ENCODE data around the gene DZANK1. TPM values are rescaled to one million over a fixed set of nuclear protein-coding genes. Genes with fewer than 3 reads are reported as not detected.
"Not testable (repeated sequence)": the region's sequence is repeated elsewhere in the genome, so short reads cannot be mapped to it uniquely, and the experiment has no call there.

DZANK1 gene
- total RNA-seq, 1 donor from 2014 or later = 0.26 TPM

- no peak for DNase-seq (ENCODE audit: low read depth in 2 of 2)
These were observed 85.8 kb downstream of the DZANK1 start for GRCh38 chr20:18380908-18381529.

- no peak for DNase-seq (ENCODE audit: low read depth in 2 of 2)
These were observed 88.8 kb downstream of the DZANK1 start for GRCh38 chr20:18377896-18378481.

GRCh38 chr20:18375551-18375950 lies 91.3 kb downstream of the DZANK1 start:
- DNase-seq (ENCODE audit: low read depth in 2 of 2) = not testable (repeated sequence)

GRCh38 chr20:18372296-18372695 lies 94.5 kb downstream of the DZANK1 start:
- DNase-seq (ENCODE audit: low read depth in 2 of 2) = no peak

GRCh38 chr20:18364768-18365167 lies 102.1 kb downstream of the DZANK1 start:
- DNase-seq (ENCODE audit: low read depth in 2 of 2) = no peak

- DNase-seq (ENCODE audit: low read depth in 2 of 2) = no peak
These were observed 103.1 kb downstream of the DZANK1 start for GRCh38 chr20:18363708-18364107.

- no peak for DNase-seq (ENCODE audit: low read depth in 2 of 2)
These were observed 103.9 kb downstream of the DZANK1 start for GRCh38 chr20:18362916-18363315.

- no peak for DNase-seq (ENCODE audit: low read depth in 2 of 2)
These were observed 105.2 kb downstream of the DZANK1 start for GRCh38 chr20:18361678-18362077.

GRCh38 chr20:18360635-18361034 lies 106.2 kb downstream of the DZANK1 start:
- no peak for DNase-seq (ENCODE audit: low read depth in 2 of 2)

- no peak for DNase-seq (ENCODE audit: low read depth in 2 of 2)
These were observed 107.0 kb downstream of the DZANK1 start for GRCh38 chr20:18359854-18360253.

- DNase-seq (ENCODE audit: low read depth in 2 of 2) = not testable (repeated sequence)
These were observed 117.1 kb downstream of the DZANK1 start for GRCh38 chr20:18349749-18350148.

Other genes with a start within 250 kb of the DZANK1 start
- 10.9 and 16.6 TPM in 2 replicates for gene ZNF133, start 178.5 kb downstream of the DZANK1 start, total RNA-seq
- gene POLR3F, start 360 bp upstream of the DZANK1 start, total RNA-seq = 12.5 and 15.7 TPM in 2 replicates
- gene RBBP9, start 30.2 kb upstream of the DZANK1 start, total RNA-seq = 9.6 and 10.4 TPM in 2 replicates
- gene SEC23B, start 40.9 kb upstream of the DZANK1 start, total RNA-seq = 33.5 and 39.4 TPM in 2 replicates
- 47.4 and 75.5 TPM in 2 replicates for gene SMIM26, start 100.4 kb upstream of the DZANK1 start, total RNA-seq
- gene DTD1, start 121.0 kb upstream of the DZANK1 start, total RNA-seq = 45.1 and 61.9 TPM in 2 replicates